NOMO-1 (cell line): ENCODE results near the gene GPSM3.
"Not testable (repeated sequence)": the region's sequence is repeated elsewhere in the genome, so short reads cannot be mapped to it uniquely, and the experiment has no call there.

ENCODE experiments used
- DNase-seq, 2 experiments: peaks; one replicate each; lab custom pipeline; 2025; ENCODE audit not compliant: unreplicated experiment in 2 of 2; lab: John Stamatoyannopoulos, UW

GPSM3 gene

GRCh38 chr6:32192608-32193039 is at the start of gene GPSM3:
TSS of gene GPSM3 (minus strand) at chr6:32192643. CDS start at chr6:32192513, 130 bp downstream.
- peak; percentile 73 to 77 for DNase-seq

- DNase-seq: no peak
These were observed 48.2 kb upstream of the GPSM3 start for GRCh38 chr6:32240686-32241085.

- no peak for DNase-seq
These were observed 47.0 kb upstream of the GPSM3 start for GRCh38 chr6:32239462-32239861.

- DNase-seq: no peak
These were observed 42.5 kb upstream of the GPSM3 start for GRCh38 chr6:32234934-32235333.

GRCh38 chr6:32226434-32226833 is 34.0 kb upstream of the GPSM3 start:
- DNase-seq: no peak

GRCh38 chr6:32224696-32225095 is 32.3 kb upstream of the GPSM3 start:
- no peak for DNase-seq

- DNase-seq: no peak
These were observed 31.1 kb upstream of the GPSM3 start, which contains the start of gene NOTCH4 for GRCh38 chr6:32223258-32224235. TSS of gene NOTCH4 (minus strand) at chr6:32224067. CDS start at chr6:32223928, 139 bp downstream.

- DNase-seq: peak in 1 of 2 experiments; percentile 14
These were observed 30.1 kb upstream of the GPSM3 start for GRCh38 chr6:32222333-32223230.

GRCh38 chr6:32220021-32220420 is 27.6 kb upstream of the GPSM3 start:
- DNase-seq: no peak

- DNase-seq: no peak
These were observed 25.7 kb upstream of the GPSM3 start for GRCh38 chr6:32218167-32218566.

GRCh38 chr6:32216998-32217397 is 24.6 kb upstream of the GPSM3 start:
- no peak for DNase-seq

GRCh38 chr6:32216285-32216684 is 23.8 kb upstream of the GPSM3 start:
- DNase-seq: no peak

- DNase-seq: no peak
These were observed 23.2 kb upstream of the GPSM3 start for GRCh38 chr6:32215617-32216016.

GRCh38 chr6:32214126-32214525 is 21.7 kb upstream of the GPSM3 start:
- DNase-seq: peak in 1 of 2 experiments; percentile 14

GRCh38 chr6:32213649-32214048 is 21.2 kb upstream of the GPSM3 start:
- DNase-seq: no peak

GRCh38 chr6:32212076-32212760 is 19.8 kb upstream of the GPSM3 start:
- DNase-seq: no peak

- not testable (repeated sequence) for DNase-seq
These were observed 19.0 kb upstream of the GPSM3 start for GRCh38 chr6:32211432-32211831.

- DNase-seq: no peak
These were observed 17.8 kb upstream of the GPSM3 start for GRCh38 chr6:32210191-32210601.

GRCh38 chr6:32208996-32209395 is 16.6 kb upstream of the GPSM3 start:
- no peak for DNase-seq

- no peak for DNase-seq
These were observed 11.8 kb upstream of the GPSM3 start for GRCh38 chr6:32204268-32204715.
